GM21526 (cell line): Measurements from ENCODE around the gene SV2B.

Experiments used
- ATAC-seq: cut with Tn5 transposase; IDR thresholded peaks from one replicate; pipeline ENCODE4 v1.9.1; 2021; ENCODE audit warnings: moderate library complexity; ENCODE audit not compliant: unreplicated experiment, low FRiP score

The SV2B gene

GRCh38 chr15:91183596-91183995 lies 83.5 kb downstream of the SV2B start:
- ATAC-seq, result no peak

GRCh38 chr15:91184441-91184840 lies 84.4 kb downstream of the SV2B start:
- ATAC-seq, result no peak

- no peak for ATAC-seq
Measured at GRCh38 chr15:91186904-91187656, 87.0 kb downstream of the SV2B start.

DNA sequence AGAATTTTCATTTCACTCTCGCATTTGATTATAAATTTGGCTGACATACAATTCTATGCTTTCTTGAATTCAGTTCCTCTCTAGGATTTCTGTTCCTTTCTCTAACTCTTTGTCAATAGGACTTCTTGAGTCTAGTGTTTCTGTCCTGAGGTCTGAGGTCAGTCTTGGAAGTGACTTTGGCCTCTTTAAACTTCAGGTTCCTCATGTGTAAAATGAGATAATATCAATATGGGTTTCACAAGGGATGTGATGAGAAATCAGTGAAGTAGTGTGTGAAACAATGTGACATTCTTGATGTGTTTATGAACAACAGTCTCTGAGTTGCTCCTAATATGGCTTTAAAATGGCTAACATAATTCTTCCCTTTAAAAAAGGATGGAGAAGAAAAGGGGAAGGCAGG lies 92.2 kb downstream of the SV2B start:
- ATAC-seq, result no peak

DNA sequence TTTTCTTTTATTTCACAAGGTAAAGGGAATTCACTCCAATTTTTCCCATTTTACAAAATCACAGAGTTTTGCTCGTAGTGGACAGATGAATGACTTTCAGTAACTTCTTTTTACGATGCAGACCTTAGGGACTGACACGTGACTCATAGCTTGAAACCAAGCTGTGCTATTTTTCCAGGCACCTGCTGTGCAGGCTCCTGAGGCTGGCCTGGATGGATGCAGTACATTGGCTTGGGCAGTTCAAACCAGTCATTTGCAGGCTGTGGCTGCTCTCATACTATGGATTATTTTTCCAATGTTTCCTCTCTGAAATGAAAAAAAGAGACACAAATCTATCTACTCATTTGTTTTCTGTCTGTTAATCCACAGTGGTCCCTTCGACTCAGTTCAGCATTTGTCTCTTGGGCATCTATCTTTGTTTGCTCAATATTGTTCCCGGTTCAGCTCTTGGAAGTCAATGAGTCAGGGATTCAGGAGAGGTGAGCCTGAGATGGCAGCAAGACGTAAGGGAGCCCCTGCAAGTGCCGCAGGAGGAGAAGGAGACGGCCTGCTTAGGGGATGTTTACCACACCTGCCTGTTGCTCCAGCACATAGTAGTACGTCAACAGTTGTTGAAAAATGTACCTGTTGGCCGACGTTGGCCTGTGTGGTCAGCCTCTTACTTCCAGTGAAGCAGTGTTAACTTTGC lies 92.8 kb downstream of the SV2B start:
- ATAC-seq, result no peak

- ATAC-seq, result no peak
Measured at GRCh38 chr15:91193378-91193720, 93.3 kb downstream of the SV2B start.

DNA sequence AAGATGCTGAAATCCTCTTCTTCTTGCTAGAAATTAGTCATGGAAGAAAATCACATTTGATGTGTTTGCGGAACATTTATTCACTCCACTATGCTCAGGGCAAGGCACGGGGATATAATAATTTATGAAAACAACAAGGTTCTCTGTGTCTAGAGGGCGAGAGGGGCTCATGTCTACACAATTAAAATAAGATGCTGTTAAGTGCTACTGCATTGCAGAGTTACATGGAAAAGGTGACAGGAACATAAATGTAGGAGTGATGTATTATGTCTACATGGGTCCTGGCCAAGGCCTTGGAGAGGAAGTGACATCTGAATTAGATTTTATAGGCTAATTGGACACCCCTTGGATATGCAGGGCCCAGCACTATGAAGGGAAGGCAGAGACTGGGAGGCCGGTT lies 96.1 kb downstream of the SV2B start:
- ATAC-seq, result no peak

- no peak for ATAC-seq
Measured at GRCh38 chr15:91196768-91197167, 96.7 kb downstream of the SV2B start.

GRCh38 chr15:91199511-91199910 lies 99.5 kb downstream of the SV2B start:
- no peak for ATAC-seq

DNA sequence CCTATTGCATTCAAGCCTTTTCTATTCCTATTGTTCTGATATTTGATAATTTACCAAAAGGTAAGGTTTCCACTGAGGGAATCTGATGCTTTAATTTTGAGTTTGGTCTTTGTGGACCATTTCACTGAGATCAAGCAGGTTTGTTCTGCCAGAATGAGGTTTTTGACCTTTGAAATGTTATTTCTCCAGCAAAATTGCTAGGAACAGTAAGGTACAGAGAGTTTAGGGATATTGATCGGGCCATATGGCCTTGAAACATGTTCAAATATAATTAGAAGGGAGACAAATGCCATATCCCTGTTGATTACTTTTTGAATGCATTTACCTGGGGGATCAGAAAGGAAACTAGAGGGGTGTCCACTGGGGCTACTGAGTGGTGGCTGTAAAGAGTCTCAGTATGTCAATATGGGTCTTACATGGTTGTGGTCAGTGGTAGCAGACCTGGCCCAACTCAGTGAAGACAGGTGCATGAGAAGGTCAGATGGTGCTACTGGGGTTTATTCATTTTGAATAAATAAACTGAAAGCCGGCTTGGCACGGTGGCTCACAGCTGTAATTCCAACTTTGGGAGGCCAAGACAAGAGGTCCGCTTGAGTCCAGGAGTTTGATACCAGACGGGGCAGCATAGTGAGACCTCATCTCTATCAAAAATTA lies 100.2 kb downstream of the SV2B start:
- ATAC-seq, result no peak

GRCh38 chr15:91202510-91203102 lies 102.5 kb downstream of the SV2B start:
- ATAC-seq, result no peak

DNA sequence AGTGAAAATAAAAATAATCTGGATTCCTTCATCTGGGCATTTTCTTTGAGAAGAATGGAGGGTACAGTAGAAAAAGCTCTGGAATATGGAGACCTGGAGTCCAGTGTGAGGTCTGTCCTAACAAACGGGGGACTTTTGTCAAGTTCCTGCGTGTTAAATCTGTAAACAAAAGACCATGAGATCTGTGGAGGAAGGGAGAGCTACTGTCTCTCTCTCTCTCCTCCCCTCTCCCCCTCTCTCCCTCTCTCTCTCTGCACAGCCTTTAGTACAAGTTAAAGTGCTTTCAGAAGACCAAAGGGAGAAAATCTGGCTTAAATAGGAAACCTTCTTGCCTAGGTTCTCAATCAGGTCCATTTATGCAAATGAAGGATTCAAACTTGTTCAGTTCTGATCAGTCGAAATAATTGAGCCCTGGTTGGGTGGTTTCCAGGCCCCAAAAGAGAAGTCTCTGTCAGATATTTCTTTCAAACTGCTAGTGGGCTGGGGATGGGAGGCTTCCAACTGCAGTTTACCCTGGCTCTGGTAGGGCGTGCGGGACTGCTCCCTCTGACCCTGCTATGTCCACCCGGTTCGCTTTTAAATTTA lies 103.7 kb downstream of the SV2B start:
- no peak for ATAC-seq

DNA sequence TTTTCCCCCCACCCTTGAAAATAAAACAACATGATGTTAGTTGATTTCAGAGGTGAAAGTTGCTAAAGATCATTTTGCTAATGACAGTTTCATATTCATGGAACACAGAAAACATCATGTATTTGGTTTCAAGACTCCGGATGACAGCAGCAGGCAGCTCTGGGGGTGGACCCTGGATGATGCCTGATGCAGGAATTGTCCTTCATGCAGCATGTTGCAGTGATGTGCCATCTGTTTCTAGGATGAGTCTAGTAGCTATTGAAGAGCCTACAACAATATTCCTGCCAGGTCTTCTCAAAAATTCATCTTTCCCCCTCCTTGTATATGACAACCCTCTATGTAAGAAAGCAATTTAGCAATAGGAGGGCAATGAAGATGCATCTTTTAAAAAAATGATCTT lies 108.3 kb downstream of the SV2B start:
- ATAC-seq, result no peak

- no peak for ATAC-seq
Measured at GRCh38 chr15:91209318-91209717, 109.3 kb downstream of the SV2B start.

- no peak for ATAC-seq
Measured at GRCh38 chr15:91209726-91210125, 109.7 kb downstream of the SV2B start.

DNA sequence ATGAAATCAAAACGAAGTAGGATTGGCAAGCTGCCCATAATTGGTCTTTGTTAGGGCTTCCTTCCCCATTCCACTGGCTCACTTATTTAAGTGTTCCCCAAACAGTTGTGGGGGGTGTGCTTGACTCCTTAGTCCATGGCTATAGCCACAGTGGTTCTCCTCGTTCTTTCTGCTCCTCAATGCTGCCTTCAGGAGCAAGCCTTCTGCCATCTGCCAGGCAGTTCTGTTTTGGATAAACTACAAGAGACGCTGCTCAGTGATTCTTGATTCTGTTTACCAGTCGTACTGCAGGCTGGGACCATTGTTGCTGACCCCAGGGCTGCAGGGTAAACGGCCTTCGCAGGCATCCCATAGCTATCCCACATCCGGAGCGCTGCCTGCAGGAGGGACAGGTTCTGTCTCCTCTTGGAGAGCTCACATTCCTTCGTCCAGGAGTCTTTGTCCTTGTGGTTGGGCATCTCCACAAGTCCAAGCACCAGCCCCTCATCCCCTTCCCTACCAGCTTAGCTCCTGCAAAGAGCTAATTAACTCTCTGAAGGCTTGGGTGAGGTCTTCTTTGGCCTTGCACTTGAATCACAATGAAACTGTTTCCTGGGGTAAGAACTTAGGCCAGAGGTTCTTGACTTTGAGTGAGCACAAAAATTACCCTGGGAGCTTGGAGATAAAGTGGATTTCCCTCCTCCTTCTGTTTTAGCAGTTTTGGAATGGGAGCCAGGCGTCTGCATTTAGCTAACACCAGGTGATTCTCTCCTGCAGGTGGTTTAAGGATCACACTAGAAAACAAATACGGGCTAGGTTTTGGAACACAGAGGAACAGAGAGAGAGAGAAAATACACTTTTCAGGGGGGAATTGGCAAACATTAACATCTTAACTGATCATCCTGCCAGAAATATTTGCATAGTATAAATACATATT lies 114.9 kb downstream of the SV2B start:
- ATAC-seq, result no peak

GRCh38 chr15:91216000-91216399 lies 115.9 kb downstream of the SV2B start:
- ATAC-seq, result no peak

- ATAC-seq, result no peak
Measured at GRCh38 chr15:91219206-91219605, 119.1 kb downstream of the SV2B start.

DNA sequence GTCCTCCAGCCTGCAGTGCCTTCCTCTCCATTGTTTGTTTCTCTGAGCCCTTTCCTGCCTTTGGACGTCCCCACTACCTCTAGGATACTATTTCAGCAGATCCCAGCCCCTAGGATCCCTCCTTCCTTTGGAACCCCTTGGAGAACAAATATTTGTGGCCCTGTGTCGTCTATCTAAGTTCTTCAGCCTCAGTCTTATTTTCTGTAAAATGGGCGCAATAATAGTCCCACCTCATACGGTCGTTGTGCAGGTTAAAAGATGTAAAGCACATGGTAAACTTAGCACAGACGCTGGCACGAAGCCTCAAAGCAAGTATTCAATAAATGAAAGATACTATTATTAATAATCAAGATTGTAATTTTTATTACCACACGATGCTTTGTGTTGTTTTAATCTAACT lies 122.0 kb downstream of the SV2B start:
- no peak for ATAC-seq

- no peak for ATAC-seq
Measured at GRCh38 chr15:91223863-91224262, 123.8 kb downstream of the SV2B start.
